ENCODE data around the gene APBA3. TPM values are rescaled to one million over a fixed set of nuclear protein-coding genes. Genes with fewer than 3 reads are reported as not detected.

Gene APBA3
- total and polyA plus RNA-seq, 9 of the 15 experiments (the other 6 are each of a cell fraction or from before 2014, with no cell fraction given) = 0.10 to 29.5 (median 11.5) TPM

DNA sequence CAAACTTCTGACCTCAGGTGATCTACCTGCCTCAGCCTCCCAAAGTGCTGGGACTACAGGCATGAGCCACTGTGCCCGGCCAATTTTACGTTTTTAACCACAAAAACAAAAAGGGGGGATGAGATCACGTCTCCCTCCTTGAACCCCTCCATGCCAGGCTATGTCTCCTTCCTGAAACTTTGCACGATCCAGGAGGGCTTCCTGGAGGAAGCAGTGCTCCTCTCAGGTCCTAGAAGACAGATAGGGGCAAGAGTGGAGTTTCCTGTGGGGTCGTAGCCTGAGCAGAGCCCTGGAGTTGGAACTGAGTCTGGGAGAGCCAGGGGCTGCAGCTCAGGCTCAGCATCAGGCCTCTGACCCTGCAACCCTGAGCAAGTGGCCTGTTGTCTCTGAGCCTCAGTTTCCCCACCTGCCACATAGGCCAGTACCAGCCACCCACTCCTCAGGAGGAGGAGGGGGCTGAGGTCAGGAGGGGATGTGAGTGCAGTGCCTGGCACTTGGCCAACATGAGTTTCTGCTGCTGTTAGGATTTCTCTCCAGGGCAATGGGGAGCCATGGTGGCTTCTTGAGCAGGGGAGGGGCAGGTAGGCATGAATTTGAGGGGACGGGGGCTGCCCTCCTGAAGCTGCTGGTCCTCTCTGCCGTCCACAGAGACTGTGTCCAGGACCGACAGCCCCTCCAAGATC lies 16.0 kb downstream of the APBA3 start (continued):
- TF ChIP-seq LCOR (CRISPR knock-in tag; IDR thresholded peaks at IDR 0.05) = no peak
- no peak for TF ChIP-seq XRCC4 (IDR thresholded peaks at IDR 0.05; ENCODE audit: extremely low read depth, insufficient read depth, insufficient read length)
- TF ChIP-seq TAF7 (tag; IDR thresholded peaks at IDR 0.05) = no peak
- TF ChIP-seq MAX (CRISPR knock-in tag; IDR thresholded peaks at IDR 0.05) = no peak
- TF ChIP-seq SMARCA4 (IDR thresholded peaks at IDR 0.05) = no peak
- TF ChIP-seq, protein P1, sequence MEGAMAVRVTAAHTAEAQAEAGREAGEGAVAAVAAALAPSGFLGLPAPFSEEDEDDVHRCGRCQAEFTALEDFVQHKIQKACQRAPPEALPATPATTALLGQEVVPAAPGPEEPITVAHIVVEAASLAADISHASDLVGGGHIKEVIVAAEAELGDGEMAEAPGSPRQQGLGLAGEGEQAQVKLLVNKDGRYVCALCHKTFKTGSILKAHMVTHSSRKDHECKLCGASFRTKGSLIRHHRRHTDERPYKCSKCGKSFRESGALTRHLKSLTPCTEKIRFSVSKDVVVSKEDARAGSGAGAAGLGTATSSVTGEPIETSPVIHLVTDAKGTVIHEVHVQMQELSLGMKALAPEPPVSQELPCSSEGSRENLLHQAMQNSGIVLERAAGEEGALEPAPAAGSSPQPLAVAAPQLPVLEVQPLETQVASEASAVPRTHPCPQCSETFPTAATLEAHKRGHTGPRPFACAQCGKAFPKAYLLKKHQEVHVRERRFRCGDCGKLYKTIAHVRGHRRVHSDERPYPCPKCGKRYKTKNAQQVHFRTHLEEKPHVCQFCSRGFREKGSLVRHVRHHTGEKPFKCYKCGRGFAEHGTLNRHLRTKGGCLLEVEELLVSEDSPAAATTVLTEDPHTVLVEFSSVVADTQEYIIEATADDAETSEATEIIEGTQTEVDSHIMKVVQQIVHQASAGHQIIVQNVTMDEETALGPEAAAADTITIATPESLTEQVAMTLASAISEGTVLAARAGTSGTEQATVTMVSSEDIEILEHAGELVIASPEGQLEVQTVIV (CRISPR knock-in tag; IDR thresholded peaks at IDR 0.05; ENCODE audit: borderline replicate concordance) = no peak
- no peak for TF ChIP-seq ZNF780A (CRISPR knock-in tag; IDR thresholded peaks at IDR 0.05)
- no peak for TF ChIP-seq SOX6 (IDR thresholded peaks at IDR 0.05)
- no peak for TF ChIP-seq PHF20 (IDR thresholded peaks at IDR 0.05; ENCODE audit: partially characterized antibody)
- no peak for TF ChIP-seq ZNF589 (CRISPR knock-in tag; IDR thresholded peaks at IDR 0.05; ENCODE audit: low read depth)
- no peak for TF ChIP-seq ZKSCAN8 (CRISPR knock-in tag; IDR thresholded peaks at IDR 0.05)
- no peak for TF ChIP-seq BRD9 (IDR thresholded peaks at IDR 0.05; ENCODE audit: low read depth, partially characterized antibody)
- no peak for TF ChIP-seq E2F6 (IDR thresholded peaks at IDR 0.05; ENCODE audit: borderline replicate concordance in 1 of 2, extremely low read depth in 1 of 2, insufficient read depth in 1 of 2, insufficient read length in 1 of 2, low read depth in 1 of 2, low read length in 1 of 2, poor library complexity in 1 of 2, severe bottlenecking in 1 of 2)
- TF ChIP-seq XRCC5 (IDR thresholded peaks at IDR 0.05; ENCODE audit: low read depth, low read length) = no peak
- no peak for TF ChIP-seq ZSCAN32 (CRISPR knock-in tag; IDR thresholded peaks at IDR 0.05)
- TF ChIP-seq ZBTB9 (CRISPR knock-in tag; IDR thresholded peaks at IDR 0.05) = no peak
- TF ChIP-seq HNRNPUL1 (IDR thresholded peaks at IDR 0.05; ENCODE audit: low read length) = no peak
- TF ChIP-seq CTBP1 (IDR thresholded peaks at IDR 0.05; ENCODE audit: borderline replicate concordance) = no peak
- no peak for TF ChIP-seq THRB (CRISPR knock-in tag; conservative IDR thresholded peaks at IDR 0.05)
- TF ChIP-seq NCOA4 (IDR thresholded peaks at IDR 0.05; ENCODE audit: partially characterized antibody) = no peak
- TF ChIP-seq CREBBP (IDR thresholded peaks at IDR 0.05; ENCODE audit: low read depth, low read length) = no peak
- TF ChIP-seq EHMT2 (IDR thresholded peaks at IDR 0.05) = no peak
